Stimulated activated CD4-positive, alpha-beta T cell treated with anti-CD3 and anti-CD28 coated beads, Interleukin-4, amount 100 ng/mL, for 48 hours (primary cell): ENCODE results near the gene PDE4D.

Source experiments
- DNase-seq, 2 donors: peaks; one replicate each; pipeline ENCODE4 v3.0.0-alpha.2; 2020; ENCODE audit warnings: low read depth in 2 of 2

The PDE4D gene

DNA sequence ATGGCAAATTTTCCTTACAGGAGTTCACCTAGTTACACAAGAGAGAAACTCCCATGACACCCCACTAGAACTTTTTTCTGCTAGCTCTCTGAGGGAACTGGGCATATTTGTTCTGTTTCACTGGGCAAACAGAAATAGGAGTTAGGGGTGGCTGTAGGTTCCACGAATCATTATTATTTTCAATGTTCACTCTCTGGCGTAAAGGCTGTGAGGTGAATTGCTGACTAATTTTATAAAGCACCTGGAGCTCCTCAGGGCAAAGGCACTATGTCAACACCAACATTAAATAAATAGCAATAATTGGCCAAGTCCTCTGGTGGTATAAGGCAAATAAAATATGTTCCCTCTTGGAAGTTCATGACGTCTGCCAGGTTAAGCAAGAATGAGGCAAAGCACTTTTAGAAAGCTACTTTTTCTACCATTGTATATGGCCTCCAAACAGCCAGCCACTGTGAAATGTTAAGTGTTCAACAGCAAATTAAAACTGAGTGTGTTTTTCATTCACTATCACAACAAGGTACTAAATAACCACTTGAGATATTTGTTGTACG lies 344.6 kb downstream of the PDE4D start:
- no peak for DNase-seq

DNA sequence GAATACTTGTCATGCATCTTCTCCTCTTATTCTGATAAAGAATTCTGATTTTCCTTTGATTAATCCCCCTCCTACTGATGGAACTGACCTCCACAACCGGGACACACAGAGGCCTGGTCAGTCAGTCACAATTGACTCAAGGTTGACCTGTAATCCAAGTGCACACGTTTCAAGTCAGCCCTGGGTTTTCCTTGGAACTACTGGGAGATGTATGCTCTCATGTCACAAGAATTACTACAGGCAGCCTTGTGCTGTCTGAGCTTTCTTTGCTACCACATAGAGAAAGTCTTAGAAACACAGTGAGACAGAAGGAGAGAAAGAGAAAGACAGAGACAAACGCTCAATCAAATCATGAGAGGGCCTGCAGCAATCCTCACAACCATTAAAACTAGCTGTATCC lies 345.8 kb downstream of the PDE4D start:
- DNase-seq, result no peak

DNA sequence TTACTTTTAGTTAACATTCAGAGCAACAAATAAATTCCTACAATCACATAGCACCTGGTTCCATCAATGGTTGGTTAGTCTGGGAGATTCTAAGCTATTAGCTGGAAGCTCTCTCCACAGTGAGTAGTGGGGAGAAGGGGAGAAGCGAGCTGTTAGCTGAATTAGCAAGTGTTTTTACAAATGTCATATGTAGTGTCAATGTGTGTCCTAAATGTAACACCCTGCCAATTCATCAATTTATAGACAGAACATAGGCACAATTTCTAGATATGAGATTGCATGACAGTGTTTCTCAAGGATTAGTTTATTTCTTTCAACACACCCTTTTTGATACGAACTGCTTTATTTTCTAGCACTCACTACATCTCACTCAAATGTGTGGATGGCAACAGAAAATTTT lies 349.0 kb downstream of the PDE4D start:
- DNase-seq, result no peak

DNA sequence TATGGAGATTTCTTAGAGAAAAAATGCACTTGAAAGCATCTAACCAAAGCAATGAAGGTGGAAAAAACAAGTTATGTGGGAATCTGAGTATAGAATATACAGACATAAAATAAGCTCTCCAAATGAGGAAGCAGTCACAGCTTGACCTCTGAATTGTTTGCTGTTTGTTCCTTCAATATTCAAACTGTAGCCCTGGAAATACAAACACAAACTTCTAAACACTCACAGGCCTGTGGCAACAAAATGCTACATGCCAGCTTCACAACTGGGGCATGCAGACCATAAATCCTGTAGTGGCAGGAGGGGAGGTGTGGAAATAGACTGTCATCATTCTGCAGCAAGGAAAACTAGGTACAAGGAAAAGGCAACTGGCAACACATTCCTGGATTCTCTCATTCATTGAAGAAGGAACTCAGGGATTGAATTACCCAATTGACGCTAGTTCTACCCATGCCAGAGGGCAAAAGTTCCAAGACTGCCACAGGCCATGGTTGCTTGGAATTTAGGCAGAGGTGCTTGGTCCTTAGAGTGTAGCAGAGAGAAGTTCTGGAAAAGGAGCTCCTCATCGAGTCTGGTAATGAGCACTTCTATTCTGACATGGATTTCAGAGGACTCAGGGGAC lies 349.6 kb downstream of the PDE4D start:
- no peak for DNase-seq

DNA sequence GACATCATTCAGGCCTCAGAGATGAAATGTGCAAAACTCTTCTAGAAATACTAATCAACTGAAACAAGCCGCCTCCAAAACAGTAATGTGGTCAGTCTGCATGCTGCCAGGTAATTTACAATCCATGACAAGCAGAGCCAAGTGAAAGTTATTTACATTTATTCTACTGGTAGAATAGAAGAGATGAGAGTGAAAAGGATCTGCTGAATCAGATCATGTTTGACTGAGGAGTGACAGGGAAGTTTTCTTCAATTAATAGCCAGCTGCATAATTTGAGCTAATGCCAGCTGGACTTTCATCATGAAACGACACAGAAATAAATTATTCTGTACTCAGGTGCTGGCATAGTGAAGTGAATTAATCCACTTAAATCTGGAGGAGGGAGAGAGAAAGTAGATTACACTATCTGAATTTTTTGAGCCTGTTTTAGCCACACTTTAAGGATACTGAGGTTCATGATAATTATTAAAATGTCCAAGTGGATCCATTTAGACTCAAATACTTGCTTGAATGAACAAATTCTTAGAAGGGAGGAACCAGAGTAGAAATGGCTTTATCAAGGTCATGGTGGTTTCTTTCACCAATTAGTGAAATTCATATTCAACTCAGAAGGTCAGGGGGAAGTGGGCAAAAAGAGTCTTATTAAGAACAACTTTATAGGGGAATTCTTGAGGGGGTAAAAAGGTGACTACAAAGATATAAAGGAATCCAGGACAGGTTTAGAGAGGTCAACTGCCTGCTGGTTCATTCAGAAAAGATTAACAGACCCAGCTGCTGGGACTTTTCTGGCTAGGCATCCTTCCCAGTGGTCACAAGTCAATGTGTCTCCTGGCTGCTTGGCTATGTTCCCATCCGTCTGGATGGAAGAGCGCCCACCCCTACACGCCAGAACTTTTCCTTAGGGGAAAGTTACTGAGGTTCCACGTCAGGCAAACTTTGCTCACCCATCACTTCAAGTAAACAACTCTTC lies 350.4 kb downstream of the PDE4D start:
- no peak for DNase-seq

DNA sequence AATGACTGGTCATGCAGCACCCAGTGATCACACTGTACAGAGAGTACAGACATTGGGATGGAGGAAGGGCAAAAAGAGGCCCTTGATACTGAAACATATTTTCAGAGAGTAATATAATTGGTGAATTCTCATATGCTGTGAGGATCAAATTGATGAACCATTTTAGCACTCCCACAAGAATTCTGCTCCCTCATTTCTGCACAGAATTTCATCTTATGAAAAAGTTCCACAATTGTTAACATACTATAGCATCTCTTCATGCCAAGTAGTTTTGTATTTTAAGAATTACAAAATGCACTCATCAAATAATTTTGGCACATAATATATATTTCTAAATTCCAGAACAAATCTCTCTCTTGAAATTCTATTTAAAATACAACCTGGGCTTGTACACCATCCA lies 351.2 kb downstream of the PDE4D start:
- no peak for DNase-seq

DNA sequence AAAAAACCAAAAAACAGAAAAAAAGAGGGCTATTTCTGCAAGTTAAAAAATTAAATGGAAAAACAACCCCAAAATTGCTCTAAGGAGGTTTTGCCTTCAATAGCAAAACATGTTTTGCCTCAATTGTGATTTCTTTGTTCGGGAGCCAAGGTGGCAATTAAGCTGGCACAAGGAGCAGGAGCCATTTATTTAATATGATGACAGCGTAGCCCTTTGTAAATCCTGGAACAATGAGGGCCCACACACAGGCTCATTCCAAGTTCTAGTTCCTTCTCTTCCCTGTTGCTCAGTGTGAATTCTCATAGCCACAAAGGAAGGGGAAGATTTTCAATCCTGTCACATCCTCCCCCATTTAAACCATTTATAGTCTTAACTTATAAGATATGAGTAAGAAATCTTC lies 353.2 kb downstream of the PDE4D start:
- DNase-seq, result no peak

DNA sequence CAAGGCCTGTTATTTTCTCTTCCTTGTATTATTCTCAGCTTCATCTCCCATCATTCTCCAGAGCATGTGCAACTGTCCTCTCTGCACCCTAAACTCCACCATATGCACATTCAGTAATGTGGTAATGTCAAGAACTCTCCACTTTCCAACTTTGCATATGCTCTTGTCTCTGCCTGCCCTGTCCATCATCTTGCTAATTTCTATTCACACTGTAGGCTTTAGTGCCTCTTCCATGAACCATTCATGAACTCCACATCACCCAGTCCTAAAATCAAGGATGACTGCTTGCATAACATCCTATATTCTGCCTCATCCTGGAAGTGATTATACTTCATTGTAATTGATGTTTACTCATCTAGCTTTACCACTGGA lies 354.8 kb downstream of the PDE4D start:
- no peak for DNase-seq

DNA sequence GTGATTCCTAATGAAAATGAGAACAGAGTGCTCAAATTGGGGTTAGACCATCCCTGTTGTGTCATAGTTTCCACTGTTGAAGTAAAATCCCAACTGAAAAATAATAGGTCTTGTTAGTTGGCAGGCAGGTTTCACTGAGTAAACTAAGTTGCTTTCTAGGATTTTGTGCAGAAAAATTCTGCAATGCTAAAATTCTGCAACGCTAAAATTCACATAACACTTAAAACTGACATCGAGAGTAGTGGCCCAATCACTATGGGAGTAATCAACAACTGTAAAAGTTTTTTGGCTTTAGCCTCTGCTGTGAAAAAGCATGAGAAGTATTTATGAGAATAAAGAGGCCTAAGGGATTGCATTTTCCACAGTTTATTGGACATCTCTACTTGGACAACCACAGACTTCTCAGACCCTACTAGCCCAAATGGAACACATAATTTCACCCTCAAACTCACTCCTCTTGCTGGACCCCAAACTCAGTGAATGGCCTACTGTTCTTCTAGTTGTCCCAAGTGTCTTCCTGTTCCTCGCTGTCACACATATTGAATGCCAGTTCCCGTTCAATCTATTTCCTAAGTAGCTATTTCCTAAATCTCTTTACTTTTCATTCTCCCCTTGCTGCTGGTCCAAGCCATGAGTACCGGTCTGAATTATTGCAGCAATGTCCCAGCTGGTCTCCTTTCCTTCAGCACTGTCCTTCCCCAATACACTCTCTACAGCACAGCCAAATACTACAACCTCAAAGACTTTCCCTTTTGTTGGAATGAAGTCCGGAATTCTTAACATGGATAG lies 355.4 kb downstream of the PDE4D start:
- DNase-seq, result no peak

DNA sequence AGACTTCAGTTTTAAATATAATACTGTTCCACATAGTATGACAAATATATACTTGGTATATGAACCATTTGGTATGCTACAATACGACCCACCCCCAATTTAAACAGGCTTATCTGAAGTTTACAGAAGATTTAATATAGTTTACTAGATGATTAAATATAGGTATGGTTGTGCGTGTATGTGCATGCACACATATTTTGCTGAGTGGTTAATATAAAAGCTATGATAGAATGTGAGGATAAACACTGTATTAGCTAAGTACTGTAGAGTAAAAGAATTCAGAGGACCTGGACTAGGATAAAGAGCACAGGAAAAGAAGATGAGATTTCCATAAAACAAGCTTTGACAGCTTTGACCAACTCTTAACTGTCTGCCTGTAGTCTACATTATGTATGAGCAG lies 356.7 kb downstream of the PDE4D start:
- DNase-seq, result no peak

DNA sequence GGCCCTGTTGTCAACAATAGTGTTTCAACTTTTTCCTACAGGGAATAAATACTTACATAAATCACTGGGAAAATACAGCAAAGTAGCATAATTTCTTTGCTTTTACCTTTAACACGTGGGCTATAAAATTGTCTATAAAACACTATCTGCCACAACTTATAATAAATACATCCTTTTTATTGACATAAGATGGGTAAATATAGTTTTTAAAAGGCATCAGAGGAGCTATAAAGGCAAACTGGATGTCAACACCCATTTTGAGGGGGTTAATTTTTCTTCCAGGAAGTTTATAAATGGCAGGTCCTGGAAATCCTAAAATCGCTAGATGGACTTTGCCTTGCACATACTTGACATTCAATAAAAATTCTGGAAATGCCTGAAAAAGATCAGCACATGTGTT lies 358.0 kb downstream of the PDE4D start:
- no peak for DNase-seq

DNA sequence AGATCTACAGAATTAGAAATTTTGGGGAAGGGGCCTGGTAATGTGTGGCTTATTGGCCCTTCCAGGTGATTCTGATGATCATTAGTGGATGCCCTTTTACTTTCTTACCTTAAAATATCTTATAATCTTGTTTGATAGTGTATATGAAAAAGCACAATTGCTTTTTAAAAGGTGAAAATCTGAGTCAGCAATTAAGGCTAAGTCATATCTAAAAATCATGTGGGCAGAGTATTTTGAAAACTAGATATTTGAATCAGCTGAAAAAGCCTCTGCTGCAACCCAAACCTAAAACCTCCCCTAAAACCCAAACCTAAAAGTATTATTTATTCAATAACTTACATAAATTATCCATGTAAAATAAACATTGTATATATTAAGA lies 359.8 kb downstream of the PDE4D start:
- DNase-seq, result no peak

DNA sequence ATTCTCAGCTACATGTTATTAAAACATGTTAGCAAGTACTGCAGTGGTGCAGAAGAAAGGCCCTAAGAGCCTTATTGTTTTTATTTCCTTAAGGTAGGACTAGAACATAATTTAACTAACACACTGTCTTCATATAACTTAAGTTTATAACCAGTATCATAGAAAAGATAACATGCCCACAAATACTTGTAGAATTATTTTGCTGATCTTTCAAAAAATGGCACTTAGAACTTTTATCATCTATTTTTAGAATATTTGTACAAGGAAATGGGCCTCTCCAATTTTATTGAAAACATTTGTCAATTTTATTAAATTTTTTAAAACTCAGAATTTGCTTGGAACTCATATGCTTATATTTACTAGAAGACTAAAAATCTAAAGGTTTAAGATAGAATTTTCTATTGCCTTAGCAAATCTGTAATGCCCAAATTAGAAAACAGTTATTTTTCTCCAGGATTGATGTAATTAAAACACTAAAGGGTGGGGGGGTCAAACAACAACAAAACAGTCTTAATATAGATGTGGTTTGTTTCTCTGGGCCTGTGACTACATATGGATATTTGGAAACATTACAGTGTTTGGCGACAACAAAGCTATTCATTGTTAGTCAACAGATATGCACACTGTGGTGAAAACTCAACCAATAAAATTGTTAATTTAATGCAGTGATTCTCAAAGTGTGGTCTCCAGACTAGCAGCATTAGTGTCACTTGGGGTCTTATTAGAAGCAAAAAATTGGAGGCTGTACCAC lies 360.4 kb downstream of the PDE4D start:
- DNase-seq, result no peak

DNA sequence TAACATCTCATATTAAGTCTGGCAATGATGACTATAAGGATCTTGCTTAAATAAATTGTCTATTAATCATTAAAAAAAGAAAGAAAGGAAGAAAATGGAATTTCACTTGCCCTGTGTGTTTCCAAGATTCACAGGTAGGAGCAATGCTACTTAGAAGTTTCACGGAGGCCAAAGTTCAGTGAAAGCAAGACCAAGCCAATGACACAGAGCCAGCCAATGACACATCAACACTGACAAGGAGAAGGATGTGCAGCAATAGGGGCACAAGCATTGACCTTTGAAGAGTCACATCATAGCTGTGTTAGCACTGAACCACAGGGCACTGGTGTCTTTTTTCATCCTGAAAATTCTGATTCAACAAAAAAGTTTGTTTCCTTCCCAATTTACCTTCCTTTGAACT lies 364.3 kb downstream of the PDE4D start:
- no peak for DNase-seq

DNA sequence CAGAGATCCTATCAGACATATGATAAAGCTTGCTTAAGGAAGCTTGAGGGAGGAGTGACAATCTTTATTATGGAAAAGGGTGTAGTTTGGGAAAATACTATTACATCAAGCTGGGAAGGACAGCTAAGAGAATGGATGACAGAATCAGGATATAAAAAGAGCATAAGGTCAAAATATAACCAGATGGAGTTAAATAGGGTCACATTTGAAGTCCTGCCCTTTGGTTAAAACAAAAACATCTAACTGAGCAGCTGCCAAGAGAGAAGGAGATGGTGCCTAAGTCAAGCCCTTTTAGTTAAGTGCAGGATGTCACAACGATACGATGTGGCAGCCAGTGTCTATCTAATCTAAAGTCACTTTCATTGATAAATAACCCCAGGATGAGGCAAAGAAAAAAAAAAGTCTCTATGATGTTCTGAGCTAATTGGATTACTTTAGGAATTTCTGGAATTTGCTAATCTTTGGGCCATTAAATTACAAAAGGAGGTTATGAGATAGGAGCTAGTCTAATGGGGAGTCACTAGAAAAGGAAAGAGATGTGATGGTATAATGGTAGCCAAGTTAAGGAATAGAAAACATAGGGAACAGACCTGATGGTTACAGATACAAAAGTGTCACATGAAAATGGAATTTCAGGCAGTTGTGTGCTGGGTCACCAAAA lies 365.2 kb downstream of the PDE4D start:
- no peak for DNase-seq

DNA sequence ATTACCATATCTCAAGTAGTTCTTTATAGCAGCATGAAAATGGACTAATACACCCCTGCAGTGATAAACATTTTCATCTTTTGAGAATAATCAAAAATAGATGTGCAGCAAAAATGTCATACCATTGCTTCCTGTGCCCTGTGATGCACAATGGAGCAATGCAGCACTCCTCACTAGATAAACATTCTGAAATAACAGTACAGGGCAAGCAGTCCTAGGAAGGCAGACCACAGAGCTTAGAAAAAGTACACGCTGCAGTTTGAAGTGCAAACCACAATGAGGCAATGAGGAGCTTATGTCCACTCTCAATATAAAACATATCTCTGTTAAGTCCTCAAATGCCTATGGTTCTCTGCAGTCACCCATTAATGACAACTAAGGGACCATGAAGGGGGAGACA lies 367.6 kb downstream of the PDE4D start:
- DNase-seq, result no peak

DNA sequence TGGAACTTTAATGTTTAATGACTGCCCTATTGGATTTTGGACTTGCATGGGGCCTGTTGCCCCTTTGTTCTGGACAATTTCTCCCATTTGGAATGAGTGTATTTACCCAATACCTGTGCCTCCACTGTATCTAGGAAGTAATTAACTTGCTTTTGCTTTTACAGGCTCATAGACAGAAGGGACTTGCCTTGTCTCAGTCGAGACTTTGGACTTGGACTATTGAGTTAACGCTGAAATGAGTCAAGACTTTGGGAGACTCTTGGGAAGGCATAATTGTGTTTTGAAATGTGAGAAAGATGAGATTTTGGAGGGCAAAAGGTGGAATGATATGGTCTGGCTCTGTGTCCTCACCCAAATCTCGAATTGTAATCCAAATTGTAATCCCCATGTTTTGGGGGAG lies 368.2 kb downstream of the PDE4D start:
- DNase-seq, result no peak

DNA sequence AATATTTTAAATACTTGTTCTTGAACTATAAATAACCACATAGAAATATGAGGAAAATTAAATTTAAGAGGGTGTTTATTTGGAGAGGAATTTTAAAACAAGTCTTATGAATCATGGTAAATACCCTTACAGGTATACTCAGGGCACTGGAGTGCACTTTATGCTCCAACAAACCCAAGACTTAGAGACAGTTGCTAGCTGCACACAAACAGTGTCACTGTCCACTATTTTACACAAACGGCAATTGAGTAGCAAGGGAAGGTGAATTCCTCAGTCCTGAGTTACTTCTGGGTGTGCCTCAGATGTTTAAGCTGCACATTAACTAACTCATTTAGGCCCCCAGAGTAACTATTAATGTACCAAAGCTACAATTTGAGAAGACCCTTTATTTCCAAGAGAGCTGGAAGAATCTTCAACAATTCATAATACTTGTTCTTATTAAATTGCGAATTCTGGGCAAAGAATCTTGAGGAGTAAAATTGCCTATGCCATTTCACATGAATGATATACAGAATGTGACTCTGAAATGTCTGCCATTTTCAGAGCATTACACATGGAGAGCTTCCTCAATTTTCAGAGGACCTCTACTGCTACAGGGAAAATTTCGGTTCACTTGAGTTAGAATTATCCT lies 371.2 kb downstream of the PDE4D start:
- no peak for DNase-seq

DNA sequence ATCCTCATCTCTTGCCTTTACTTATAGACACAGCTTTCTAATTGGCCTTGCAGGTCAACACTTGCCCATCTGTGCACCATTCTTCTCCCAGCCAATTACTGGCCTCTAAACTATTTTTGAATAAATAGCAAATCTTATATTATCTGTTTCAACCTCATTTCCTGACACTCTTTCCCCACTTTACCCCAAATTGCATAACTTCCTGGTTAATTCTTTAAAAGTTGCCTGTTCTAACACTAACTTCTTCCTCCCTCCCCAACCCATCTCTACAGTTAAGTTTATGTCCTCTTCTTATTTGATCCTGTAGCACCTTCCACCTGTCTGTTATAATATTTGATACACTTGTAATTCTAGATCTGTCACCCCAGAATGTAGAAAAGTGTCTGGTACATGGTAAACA lies 372.1 kb downstream of the PDE4D start:
- no peak for DNase-seq

DNA sequence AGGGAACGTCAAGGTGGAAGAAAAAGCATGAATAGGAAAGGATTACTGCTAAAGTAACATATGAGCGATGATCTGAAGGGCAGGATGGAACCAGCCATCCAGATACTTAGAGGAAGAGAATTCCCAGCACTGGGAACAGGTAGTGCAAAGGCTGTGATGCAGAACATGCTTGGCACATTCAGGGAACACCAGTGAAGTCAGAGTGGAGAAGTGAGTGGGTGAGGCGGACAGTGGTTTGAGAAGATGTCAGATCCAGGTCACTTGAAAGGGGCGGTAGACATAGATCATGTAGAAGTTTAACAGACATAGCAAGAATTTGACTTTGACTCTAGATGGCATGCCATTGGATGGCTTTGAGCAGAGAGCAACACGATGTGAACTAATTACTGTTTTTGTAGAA lies 374.2 kb downstream of the PDE4D start:
- DNase-seq, result no peak
